Liver (tissue), 9 donors: ENCODE data around the gene CD47. TPM values are rescaled to one million over a fixed set of nuclear protein-coding genes. Genes with fewer than 3 reads are reported as not detected.
A peak's percentile ranks its signal among the peaks of the same experiment; 100 is the strongest.

Experiments
- DNase-seq: peaks from one replicate; pipeline ENCODE4 v3.0.0-alpha.2; 2017; ENCODE audit warnings: low spot score
- H3K27ac ChIP-seq, 2 donors: one replicate each; pipeline ENCODE4 v1.7.0; 2013; ENCODE audit warnings: inconsistent platforms in 2 of 2, low read length in 2 of 2, control low read depth in 1 of 2, low read depth in 1 of 2, mild to moderate bottlenecking in 1 of 2
- H3K27me3 ChIP-seq, 4 donors: one replicate each; pipeline versions ENCODE4 v1.6.1 to v1.7.0; 2013; ENCODE audit warnings: low read length in 3 of 4, inconsistent platforms in 1 of 4, mild to moderate bottlenecking in 1 of 4, moderate library complexity in 1 of 4; ENCODE audit not compliant: control insufficient read depth in 4 of 4, insufficient read depth in 4 of 4
- H3K36me3 ChIP-seq, 4 donors: one replicate each; pipeline versions ENCODE4 v1.6.1 to v1.7.0; 2013; ENCODE audit warnings: low read length in 3 of 4, mild to moderate bottlenecking in 3 of 4, low read depth in 1 of 4, moderate library complexity in 1 of 4; ENCODE audit not compliant: control insufficient read depth in 4 of 4, insufficient read depth in 3 of 4
- H3K4me1 ChIP-seq, 4 donors: one replicate each; pipeline versions ENCODE4 v1.6.1 to v1.7.0; 2013; ENCODE audit warnings: low read length in 3 of 4, mild to moderate bottlenecking in 3 of 4, moderate library complexity in 1 of 4; ENCODE audit not compliant: control insufficient read depth in 4 of 4, insufficient read depth in 4 of 4
- H3K4me3 ChIP-seq, 3 donors: one replicate each; pipeline versions ENCODE4 v1.6.1 to v1.7.0; 2013; ENCODE audit warnings: low read length in 3 of 3, control low read depth in 1 of 3, low read depth in 1 of 3, mild to moderate bottlenecking in 1 of 3
- H3K9ac ChIP-seq, 2 donors: one replicate each; pipeline ENCODE4 v1.7.0; 2013; ENCODE audit warnings: low read length in 2 of 2, mild to moderate bottlenecking in 2 of 2, moderate library complexity in 2 of 2, control low read depth in 1 of 2, low read depth in 1 of 2
- H3K9me3 ChIP-seq, 4 donors: one replicate each; pipeline versions ENCODE4 v1.6.1 to v1.7.0; 2013; ENCODE audit warnings: low read length in 3 of 4; ENCODE audit not compliant: control insufficient read depth in 4 of 4
- ATF3 ChIP-seq: IDR thresholded peaks from 2 replicates; pipeline ENCODE4 v1.6.1; 2016; ENCODE audit warnings: antibody characterized with exemption
- CTCF ChIP-seq: fragments of 150-350 bp; IDR thresholded peaks from 2 replicates; pipeline ENCODE4 v1.5.1; 2017; ENCODE audit warnings: improper control_type of control experiment, low read depth, low read length; ENCODE audit not compliant: missing input control
- EGR1 ChIP-seq, 2 donors: IDR thresholded peaks; 2 replicates each; pipeline ENCODE4 v1.6.1; 2016 to 2018; ENCODE audit warnings: antibody characterized with exemption in 2 of 2, low read depth in 2 of 2
- FOXA1 ChIP-seq: IDR thresholded peaks from 2 replicates; pipeline ENCODE4 v1.6.1; 2016; ENCODE audit warnings: antibody characterized with exemption
- FOXA2 ChIP-seq: IDR thresholded peaks from 2 replicates; pipeline ENCODE4 v1.6.1; 2016; ENCODE audit warnings: antibody characterized with exemption
- GABPA ChIP-seq, 2 donors: IDR thresholded peaks in 1 of 2; conservative IDR thresholded peaks in 1 of 2; 2 replicates each; pipeline ENCODE4 v1.6.1; 2016; ENCODE audit warnings: antibody characterized with exemption in 2 of 2, mild to moderate bottlenecking in 1 of 2, moderate library complexity in 1 of 2
- HNF4A ChIP-seq, 2 donors: conservative IDR thresholded peaks; 2 replicates each; pipeline ENCODE4 v1.6.1; 2016; ENCODE audit warnings: antibody characterized with exemption in 2 of 2, mild to moderate bottlenecking in 2 of 2
- HNF4G ChIP-seq: IDR thresholded peaks from 2 replicates; pipeline ENCODE4 v1.6.1; 2016; ENCODE audit warnings: antibody characterized with exemption
- JUND ChIP-seq, 2 donors: IDR thresholded peaks; 2 replicates each; pipeline ENCODE4 v1.6.1; 2016; ENCODE audit warnings: antibody characterized with exemption in 2 of 2
- MAX ChIP-seq: IDR thresholded peaks from 2 replicates; pipeline ENCODE4 v1.6.1; 2016; ENCODE audit warnings: antibody characterized with exemption
- NR2F2 ChIP-seq: IDR thresholded peaks from 2 replicates; pipeline ENCODE4 v1.6.1; 2016; ENCODE audit warnings: antibody characterized with exemption
- RAD21 ChIP-seq, 2 donors: IDR thresholded peaks; 2 replicates each; pipeline ENCODE4 v1.6.1; 2016; ENCODE audit warnings: antibody characterized with exemption in 2 of 2, mild to moderate bottlenecking in 2 of 2
- REST ChIP-seq: IDR thresholded peaks from 2 replicates; pipeline ENCODE4 v1.6.1; 2016; ENCODE audit warnings: antibody characterized with exemption, mild to moderate bottlenecking
- RXRA ChIP-seq, 2 donors: IDR thresholded peaks; 2 replicates each; pipeline ENCODE4 v1.6.1; 2017 to 2018; ENCODE audit warnings: antibody characterized with exemption in 2 of 2, mild to moderate bottlenecking in 1 of 2
- SP1 ChIP-seq: IDR thresholded peaks from 2 replicates; pipeline ENCODE4 v1.6.1; 2018; ENCODE audit warnings: antibody characterized with exemption, mild to moderate bottlenecking
- TAF1 ChIP-seq: conservative IDR thresholded peaks from 2 replicates; pipeline ENCODE4 v1.6.1; 2016; ENCODE audit warnings: antibody characterized with exemption, mild to moderate bottlenecking
- YY1 ChIP-seq: IDR thresholded peaks from 2 replicates; pipeline ENCODE4 v1.6.1; 2016; ENCODE audit warnings: antibody characterized with exemption, mild to moderate bottlenecking
- ZBTB33 ChIP-seq: IDR thresholded peaks from 2 replicates; pipeline ENCODE4 v1.6.1; 2016; ENCODE audit warnings: antibody characterized with exemption
- WGBS: extraction: QIAGEN DNeasy Blood & Tissue Kit; methylation state at CpG from one replicate; pipeline ENCODE4 v1.1.7; 2013; 5-methylcytosine and 5-hydroxymethylcytosine counted together
- polyA plus RNA-seq, 2 donors: library from polyadenylated mRNA; stranded (reverse) in 1 of 2; unstranded in 1 of 2; fragments of 200-250 nt in 1 of 2; fragments of >200 nt in 1 of 2; fragmentation: Nextera tagmentation in 1 of 2; extraction: Ambion mirVana in 1 of 2; gene quantifications; one replicate each; pipeline versions ENCODE4 v1.2.1 to v1.2.3, GENCODE V29; 2013 to 2015
- total RNA-seq, 2 donors: library from RNA; depleted of rRNA; stranded (reverse); fragments of >200 nt; gene quantifications; one replicate each; pipeline ENCODE4 v1.2.3, GENCODE V29; 2014
- donor health status: healthy.
- donor health status: healthy.
- donor health status: healthy.
- donor health status: healthy.
- donor health status: healthy.

The CD47 gene
- total and polyA plus RNA-seq, 4 donors: 23.4 to 39.5 (median 33.9) TPM

GRCh38 chr3:108126348-108126747, 35.5 kb upstream of the CD47 start:
- H3K9me3 ChIP-seq: no peaks in the 10 kb centered on the region
- no peak overlapping the region for H3K4me3 ChIP-seq
- H3K9ac ChIP-seq: no peak overlapping the region
- no peaks in the 10 kb centered on the region for H3K4me1 ChIP-seq
- no peak overlapping the region for H3K27ac ChIP-seq
- H3K36me3 ChIP-seq: no peaks in the 10 kb centered on the region
- no peaks in the 10 kb centered on the region for H3K27me3 ChIP-seq
- no peak for DNase-seq
- 93% methylated on average over 1 of the region's 1 CpG for WGBS
- TF ChIP-seq CTCF (no peak), FOXA2 (no peak), ZBTB33 (no peak), TAF1 (no peak), EGR1 (IDR thresholded peaks at IDR 0.05; ENCODE audit: low read depth in 2 of 2) (no peak), REST (no peak), ATF3 (no peak), RAD21 (IDR thresholded peaks at IDR 0.05) (no peak), RXRA (IDR thresholded peaks at IDR 0.05) (no peak), YY1 (no peak), HNF4A (conservative IDR thresholded peaks at IDR 0.05) (no peak), GABPA (IDR thresholded peaks at IDR 0.05 in 1 of 2, conservative IDR thresholded peaks at IDR 0.05 in 1 of 2) (no peak), FOXA1 (no peak), MAX (no peak), JUND (IDR thresholded peaks at IDR 0.05) (no peak), NR2F2 (no peak)

GRCh38 chr3:108125550-108126071, 34.8 kb upstream of the CD47 start:
- peak; percentile 64 for DNase-seq
- TF ChIP-seq YY1 (no peak), ATF3 (no peak), SP1 (no peak), JUND (IDR thresholded peaks at IDR 0.05) (no peak), RXRA (IDR thresholded peaks at IDR 0.05) (no peak), MAX (no peak), NR2F2 (no peak), CTCF (no peak), EGR1 (IDR thresholded peaks at IDR 0.05; ENCODE audit: low read depth in 2 of 2) (no peak), HNF4G (no peak), GABPA (IDR thresholded peaks at IDR 0.05 in 1 of 2, conservative IDR thresholded peaks at IDR 0.05 in 1 of 2) (no peak), RAD21 (IDR thresholded peaks at IDR 0.05) (no peak), TAF1 (no peak)

More at GRCh38 chr3:108125550-108126071, 34.8 kb upstream of the CD47 start:
- no peak overlapping the region for H3K9ac ChIP-seq
- no peaks in the 10 kb centered on the region for H3K36me3 ChIP-seq
- H3K27ac ChIP-seq: no peak overlapping the region
- no peaks in the 10 kb centered on the region for H3K4me1 ChIP-seq
- WGBS: 65% methylated on average over 6 of the region's 6 CpGs
- H3K27me3 ChIP-seq: no peaks in the 10 kb centered on the region
- H3K4me3 ChIP-seq: no peak overlapping the region
- H3K9me3 ChIP-seq: no peaks in the 10 kb centered on the region
